Stomach (tissue), 4 donors: Measurements from ENCODE around the gene SERPING1.

Experiments
- CTCF ChIP-seq, 7 experiments: fragments of 450-650 bp in 4 of 7; fragments of 200-600 bp in 3 of 7; sonication (generic) in 3 of 7; IDR thresholded peaks; one replicate each; pipeline ENCODE4 v1.5.1; 2016 to 2019; ENCODE audit warnings: antibody characterized with exemption in 7 of 7, control low read depth in 2 of 7, mild to moderate bottlenecking in 1 of 7
- EP300 ChIP-seq: sonication (generic); formaldehyde crosslinking; IDR thresholded peaks from one replicate; pipeline ENCODE4 v1.6.1; 2017; ENCODE audit warnings: antibody characterized with exemption
- POLR2A ChIP-seq, 4 donors: fragments of 450-650 bp; IDR thresholded peaks; one replicate each; pipeline ENCODE4 v1.6.1; 2016; ENCODE audit warnings: antibody characterized with exemption in 4 of 4, control low read depth in 2 of 4, mild to moderate bottlenecking in 1 of 4, moderate library complexity in 1 of 4
- POLR2AphosphoS5 ChIP-seq, 3 donors: sonication (generic); formaldehyde crosslinking; IDR thresholded peaks; one replicate each; pipeline ENCODE4 v1.6.1; 2016; ENCODE audit warnings: antibody characterized with exemption in 3 of 3

- TF ChIP-seq POLR2A (IDR thresholded peaks at IDR 0.05) (no peak), CTCF (IDR thresholded peaks at IDR 0.05) (no peak), POLR2AphosphoS5 (IDR thresholded peaks at IDR 0.05) (no peak), EP300 (no peak)
These were observed 32.7 kb downstream of the SERPING1 start for GRCh38 chr11:57630171-57630570.
